Testis (tissue), 3 donors: ENCODE measurements around the gene NEURL2. TPM values are rescaled to one million over a fixed set of nuclear protein-coding genes. Genes with fewer than 3 reads are reported as not detected.

Experiments used
- DNase-seq: peaks from one replicate; pipeline ENCODE4 v3.0.0-alpha.2; 2019
- H3K27ac ChIP-seq, 2 donors: fragments of 200-600 bp; sonication (generic); one replicate each; pipeline ENCODE4 v1.5.1; 2019
- H3K27me3 ChIP-seq: fragments of 200-600 bp; sonication (generic); one replicate; pipeline ENCODE4 v1.5.1; 2019
- H3K36me3 ChIP-seq: fragments of 200-600 bp; sonication (generic); one replicate; pipeline ENCODE4 v1.5.1; 2017; ENCODE audit warnings: low read depth; ENCODE audit errors: missing control alignments
- H3K4me1 ChIP-seq: fragments of 200-600 bp; sonication (generic); one replicate; pipeline ENCODE4 v1.5.1; 2019
- H3K4me3 ChIP-seq, 2 donors: fragments of 200-600 bp; sonication (generic); one replicate each; pipeline ENCODE4 v1.5.1; 2017 to 2019
- H3K9me3 ChIP-seq: fragments of 200-600 bp; sonication (generic); one replicate; pipeline ENCODE4 v1.5.1; 2017
- POLR2A ChIP-seq: fragments of 450-650 bp; IDR thresholded peaks from one replicate; pipeline ENCODE4 v1.6.1; 2017; ENCODE audit warnings: antibody characterized with exemption, mild to moderate bottlenecking, moderate library complexity
- WGBS, 2 donors: methylation state at CpG; one replicate each; pipeline ENCODE4 v1.1.5; 2018; 5-methylcytosine and 5-hydroxymethylcytosine counted together
- intact Hi-C: fragments of 100-400 bp; cut with DNase I; formaldehyde crosslinking; loops from one replicate; pipeline ENCODE4 v1.15.1; 2023; ENCODE audit warnings: low total_unique reads
- polyA plus RNA-seq: library from polyadenylated mRNA; stranded (reverse); fragments of 350-450 nt; fragmentation: Illumina TruSeq; extraction: RNeasy Lipid Tissue Mini Kit (QIAGEN cat#74804); gene quantifications from one replicate; pipeline ENCODE4 v1.2.3, GENCODE V29; 2014; ENCODE audit warnings: low read depth, low replicate concordance; ENCODE audit not compliant: insufficient read depth
- total RNA-seq, 2 donors: library from RNA; depleted of rRNA; stranded (reverse); fragments of >200 nt; gene quantifications; one replicate each; pipeline ENCODE4 v1.2.3, GENCODE V29; 2016
- TF ChIP-seq, protein P1 (sequence below), 3 experiments: fragments of 450-650 bp in 2 of 3; fragments of 200-600 bp in 1 of 3; sonication (generic) in 1 of 3; IDR thresholded peaks; one replicate each; pipeline ENCODE4 v1.5.1; 2016 to 2019; ENCODE audit warnings: antibody characterized with exemption in 3 of 3, mild to moderate bottlenecking in 2 of 3, moderate library complexity in 1 of 3

Gene NEURL2
- total and polyA plus RNA-seq, 3 donors from 2014 or later = 1.9 to 9.1 (median 7.0) TPM

DNA sequence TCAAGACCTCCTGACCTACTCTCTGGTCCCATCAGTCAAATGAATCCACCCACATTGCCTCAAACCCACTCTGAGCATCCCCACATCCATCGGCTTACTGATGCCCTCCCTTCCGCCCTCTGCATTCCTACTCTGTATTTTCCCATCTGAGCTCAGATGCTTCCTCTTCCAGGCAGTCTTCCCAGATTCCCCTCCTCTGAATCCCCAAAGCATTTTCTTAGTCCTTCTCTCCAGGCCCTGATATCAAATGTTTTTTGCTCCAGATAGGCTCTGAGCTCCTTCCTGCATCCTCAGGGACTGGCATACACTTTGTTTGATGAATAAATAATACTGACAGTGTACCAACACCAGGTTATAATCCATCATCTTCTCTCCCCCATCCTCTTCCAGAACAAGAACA is 17.1 kb upstream of the NEURL2 start:
- no peak for DNase-seq
- H3K4me3 ChIP-seq = no peak overlapping the region
- TF ChIP-seq, protein P1, sequence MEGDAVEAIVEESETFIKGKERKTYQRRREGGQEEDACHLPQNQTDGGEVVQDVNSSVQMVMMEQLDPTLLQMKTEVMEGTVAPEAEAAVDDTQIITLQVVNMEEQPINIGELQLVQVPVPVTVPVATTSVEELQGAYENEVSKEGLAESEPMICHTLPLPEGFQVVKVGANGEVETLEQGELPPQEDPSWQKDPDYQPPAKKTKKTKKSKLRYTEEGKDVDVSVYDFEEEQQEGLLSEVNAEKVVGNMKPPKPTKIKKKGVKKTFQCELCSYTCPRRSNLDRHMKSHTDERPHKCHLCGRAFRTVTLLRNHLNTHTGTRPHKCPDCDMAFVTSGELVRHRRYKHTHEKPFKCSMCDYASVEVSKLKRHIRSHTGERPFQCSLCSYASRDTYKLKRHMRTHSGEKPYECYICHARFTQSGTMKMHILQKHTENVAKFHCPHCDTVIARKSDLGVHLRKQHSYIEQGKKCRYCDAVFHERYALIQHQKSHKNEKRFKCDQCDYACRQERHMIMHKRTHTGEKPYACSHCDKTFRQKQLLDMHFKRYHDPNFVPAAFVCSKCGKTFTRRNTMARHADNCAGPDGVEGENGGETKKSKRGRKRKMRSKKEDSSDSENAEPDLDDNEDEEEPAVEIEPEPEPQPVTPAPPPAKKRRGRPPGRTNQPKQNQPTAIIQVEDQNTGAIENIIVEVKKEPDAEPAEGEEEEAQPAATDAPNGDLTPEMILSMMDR (IDR thresholded peaks at IDR 0.05) = no peak
- no peaks in the 10 kb centered on the region for H3K27me3 ChIP-seq
- intact Hi-C loops = no loop called here
- H3K36me3 ChIP-seq = no peaks in the 10 kb centered on the region
- no peaks in the 10 kb centered on the region for H3K9me3 ChIP-seq
- 90 to 91% methylated on average over 2 of the region's 2 CpGs for WGBS, 2 donors
- H3K27ac ChIP-seq = no peak overlapping the region
- H3K4me1 ChIP-seq = peaks cover 10% of the 10 kb centered on the region

DNA sequence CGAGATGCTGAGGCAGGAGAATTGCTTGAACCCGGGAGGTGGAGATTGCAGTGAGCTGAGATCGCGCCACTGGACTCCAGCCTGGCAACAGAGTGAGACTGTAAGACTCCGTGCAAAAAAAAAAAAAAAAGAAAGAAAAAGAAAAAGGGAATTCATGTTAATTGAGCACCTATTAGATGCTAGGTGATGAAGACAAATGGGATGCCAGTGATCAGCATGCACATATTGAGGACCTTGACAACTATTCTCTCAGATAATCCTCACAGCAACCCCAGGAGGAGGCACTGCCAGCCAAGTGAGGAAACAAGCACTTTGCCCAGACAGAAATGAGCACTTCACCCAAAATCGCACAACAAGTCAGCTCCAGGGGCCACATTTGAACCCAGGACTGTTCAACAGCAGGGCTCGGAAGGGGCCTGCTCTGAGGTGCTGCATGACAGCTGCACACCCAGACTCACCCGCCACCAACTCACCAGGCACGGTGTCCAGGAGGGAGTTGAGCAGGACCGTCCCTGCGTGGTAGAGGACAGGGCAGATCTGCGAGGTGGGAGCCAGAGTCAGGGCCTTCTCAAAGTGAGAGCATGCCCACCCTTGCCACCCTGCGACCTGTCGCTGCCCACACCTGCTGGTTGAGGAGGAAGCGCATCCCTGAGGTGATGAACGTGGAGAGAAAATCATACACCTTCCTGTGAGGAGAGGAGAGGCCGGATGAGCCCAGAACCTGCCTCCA is 16.4 kb upstream of the NEURL2 start:
- H3K27me3 ChIP-seq = no peaks in the 10 kb centered on the region
- no peak overlapping the region for H3K4me3 ChIP-seq
- WGBS, 2 donors = 90 to 96% methylated on average over 6 to 17 of the region's 17 CpGs
- H3K9me3 ChIP-seq = no peaks in the 10 kb centered on the region
- intact Hi-C loops = no loop called here
- H3K4me1 ChIP-seq = peaks cover 6% of the 10 kb centered on the region
- H3K36me3 ChIP-seq = no peaks in the 10 kb centered on the region
- DNase-seq = no peak
- TF ChIP-seq, protein P1 (IDR thresholded peaks at IDR 0.05) = no peak
- TF ChIP-seq POLR2A = no peak
- H3K27ac ChIP-seq = no peak overlapping the region

DNA sequence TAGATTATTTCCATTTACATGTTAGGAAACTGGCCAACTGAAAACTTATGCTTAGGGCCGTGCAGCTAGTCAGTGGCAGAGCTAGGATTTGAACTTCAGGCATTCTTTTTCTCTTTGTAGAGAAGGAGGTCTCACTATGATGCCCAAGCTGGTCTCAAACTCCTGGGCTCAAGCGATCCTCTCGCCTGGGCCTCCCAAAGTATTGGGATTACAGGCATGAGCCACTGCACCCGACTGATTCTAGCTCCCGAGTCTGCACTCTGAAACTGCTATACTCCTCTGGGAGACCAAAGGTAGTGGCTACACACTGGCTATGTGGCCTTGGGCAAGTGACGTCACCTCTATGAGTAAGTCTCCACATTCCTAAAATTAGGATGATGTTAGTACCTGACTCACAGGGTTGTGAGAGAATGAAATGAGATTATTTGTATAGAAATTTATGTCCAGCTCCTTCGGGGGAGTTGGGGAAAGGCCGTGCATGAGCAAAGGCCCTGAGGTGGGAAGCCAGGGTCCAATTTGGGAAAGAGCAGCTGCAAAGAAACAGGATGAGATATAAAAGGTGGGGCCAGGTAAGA is 14.6 kb upstream of the NEURL2 start:
- Histone ChIP-seq H3K9me3 (no peaks in the 10 kb centered on the region), H3K4me1 (no peaks in the 10 kb centered on the region), H3K36me3 (no peaks in the 10 kb centered on the region), H3K27ac (no peak overlapping the region), H3K4me3 (no peak overlapping the region), H3K27me3 (no peaks in the 10 kb centered on the region)
- DNase-seq = no peak
- 78 to 88% methylated on average over 8 of the region's 8 CpGs for WGBS, 2 donors
- intact Hi-C loops = no loop called here
- TF ChIP-seq POLR2A = no peak
- TF ChIP-seq, protein P1 (IDR thresholded peaks at IDR 0.05) = no peak

DNA sequence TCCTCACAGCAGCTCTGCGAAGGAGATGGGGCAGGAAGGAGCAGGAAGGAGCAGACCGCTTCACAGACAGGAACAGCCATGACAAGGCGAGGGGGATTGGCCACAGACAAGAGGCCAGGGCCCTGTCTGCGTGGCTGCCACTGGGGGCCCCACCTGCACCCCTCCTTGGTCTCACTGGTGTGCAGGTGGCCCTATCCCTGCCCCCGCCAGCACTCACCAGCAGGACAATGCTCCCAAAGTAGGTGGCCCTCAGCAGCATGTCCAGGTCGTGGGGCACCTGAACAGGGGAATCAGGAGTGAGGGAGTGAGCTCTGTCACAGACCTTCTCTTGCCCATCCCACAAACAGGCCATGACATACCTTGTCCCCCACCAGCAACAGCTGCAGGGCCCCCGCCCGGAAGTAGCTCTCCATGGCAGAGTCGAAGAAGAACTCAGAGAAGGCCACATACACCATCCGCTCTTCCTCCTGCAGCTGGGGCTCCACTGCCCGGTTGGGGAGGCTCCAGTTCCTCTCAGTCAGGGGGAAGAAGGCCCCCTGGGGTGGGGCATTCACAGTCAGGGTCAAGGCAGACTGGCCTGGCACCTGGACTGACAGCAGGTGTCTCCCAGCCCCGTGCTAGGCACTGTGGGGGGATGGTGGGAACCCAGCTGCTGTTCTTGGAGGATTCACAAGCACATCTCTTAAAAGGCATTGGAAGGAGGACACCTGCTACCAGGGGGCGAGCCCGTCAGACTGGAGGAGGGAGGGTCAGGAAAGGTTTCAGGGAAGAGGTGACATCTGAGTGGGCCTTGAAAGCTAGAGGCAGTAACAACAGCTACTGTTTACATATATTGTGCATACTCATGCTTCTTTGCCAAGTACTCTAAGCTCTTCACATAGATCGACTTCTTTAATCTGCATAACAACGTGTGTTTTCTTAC is 13.8 kb upstream of the NEURL2 start:
- intact Hi-C loops = no loop called here

More for the DNA sequence above, 13.8 kb upstream of the NEURL2 start:
- no peaks in the 10 kb centered on the region for H3K36me3 ChIP-seq
- no peaks in the 10 kb centered on the region for H3K27me3 ChIP-seq
- 80 to 84% methylated on average over 10 to 16 of the region's 16 CpGs for WGBS, 2 donors
- no peaks in the 10 kb centered on the region for H3K4me1 ChIP-seq
- no peak for DNase-seq
- TF ChIP-seq, protein P1 (IDR thresholded peaks at IDR 0.05) = no peak
- TF ChIP-seq POLR2A = no peak
- H3K9me3 ChIP-seq = no peaks in the 10 kb centered on the region
- H3K27ac ChIP-seq = no peak overlapping the region
- H3K4me3 ChIP-seq = no peak overlapping the region
